HepG2 (cell line): ENCODE results near the gene RPH3AL. TPM values are rescaled to one million over a fixed set of nuclear protein-coding genes. Genes with fewer than 3 reads are reported as not detected.

ENCODE experiments used
- KLF9 ChIP-seq: IDR thresholded peaks from 2 replicates; pipeline ENCODE4 v1.6.1; 2016; ENCODE audit warnings: low read depth
- MED13 ChIP-seq: sonication (generic); formaldehyde crosslinking; IDR thresholded peaks from 2 replicates; pipeline ENCODE4 v1.5.0; 2020; ENCODE audit warnings: missing genetic modification reagents
- MXI1 ChIP-seq: IDR thresholded peaks from 3 replicates; pipeline ENCODE4 v1.6.1; 2012; ENCODE audit warnings: low read depth, low read length, inconsistent platforms, borderline replicate concordance
- POLR2AphosphoS5 ChIP-seq: IDR thresholded peaks from 2 replicates; pipeline ENCODE4 v1.6.1; 2012; ENCODE audit warnings: low read depth, low read length
- RFXANK ChIP-seq: IDR thresholded peaks from 2 replicates; pipeline ENCODE4 v1.6.1; 2016
- SIX4 ChIP-seq: sonication (generic); formaldehyde crosslinking; IDR thresholded peaks from 2 replicates; pipeline ENCODE4 v1.4.0; 2020; ENCODE audit warnings: missing genetic modification reagents
- SMAD9 ChIP-seq: sonication (generic); formaldehyde crosslinking; IDR thresholded peaks from 2 replicates; pipeline ENCODE4 v1.5.1; 2020; ENCODE audit warnings: mild to moderate bottlenecking, missing genetic modification reagents
- ZBTB7B ChIP-seq: sonication (generic); formaldehyde crosslinking; IDR thresholded peaks from 2 replicates; pipeline ENCODE4 v1.4.0; 2020; ENCODE audit warnings: missing genetic modification reagents
- ZFY ChIP-seq: sonication (generic); formaldehyde crosslinking; IDR thresholded peaks from 2 replicates; pipeline ENCODE4 v1.4.0; 2020; ENCODE audit warnings: missing genetic modification reagents
- ZNF530 ChIP-seq: sonication (generic); formaldehyde crosslinking; IDR thresholded peaks from 2 replicates; pipeline ENCODE4 v1.5.0; 2020; ENCODE audit warnings: low read depth, mild to moderate bottlenecking, missing genetic modification reagents
- ZNF543 ChIP-seq: sonication (generic); formaldehyde crosslinking; IDR thresholded peaks from 2 replicates; pipeline ENCODE4 v1.4.0; 2020; ENCODE audit warnings: mild to moderate bottlenecking, missing genetic modification reagents
- ZNF75D ChIP-seq: sonication (generic); formaldehyde crosslinking; IDR thresholded peaks from 2 replicates; pipeline ENCODE4 v1.8.1; 2023; ENCODE audit warnings: missing genetic modification reagents, mild to moderate bottlenecking, borderline replicate concordance
- ZNF816 ChIP-seq: sonication (generic); formaldehyde crosslinking; IDR thresholded peaks from 2 replicates; pipeline ENCODE4 v1.8.0; 2022; ENCODE audit warnings: missing genetic modification reagents, mild to moderate bottlenecking, borderline replicate concordance
- ZNF850 ChIP-seq: sonication (generic); formaldehyde crosslinking; conservative IDR thresholded peaks from 2 replicates; pipeline ENCODE4 v1.9.0; 2021; ENCODE audit warnings: mild to moderate bottlenecking, missing genetic modification reagents
- ZNF891 ChIP-seq: sonication (generic); formaldehyde crosslinking; IDR thresholded peaks from 2 replicates; pipeline ENCODE4 v1.5.0; 2020; ENCODE audit warnings: mild to moderate bottlenecking, missing genetic modification reagents
- polyA plus RNA-seq, 8 experiments: library from polyadenylated mRNA; depleted of rRNA in 3 of 8; stranded (reverse) in 7 of 8; unstranded in 1 of 8; fragments of >200 nt; fragmentation: Illumina TruSeq in 4 of 8; extraction: Trizol in 4 of 8; gene quantifications; 2 replicates each; pipeline versions ENCODE4 v1.2.1 to v1.2.3, GENCODE V29; 2011 to 2016; ENCODE audit warnings: low read depth in 4 of 8, missing spikeins in 1 of 8, mixed read lengths in 1 of 8; ENCODE audit not compliant: insufficient read depth in 1 of 8
- total RNA-seq, 5 experiments: library from RNA; depleted of rRNA; stranded (reverse); fragments of >200 nt; fragmentation: Illumina TruSeq; extraction: Trizol; gene quantifications; 2 replicates each; pipeline ENCODE4 v1.2.3, GENCODE V29; 2016; ENCODE audit warnings: low read depth in 1 of 5
- TF ChIP-seq, protein P1 (sequence below): sonication (generic); formaldehyde crosslinking; IDR thresholded peaks from 2 replicates; pipeline ENCODE4 v1.4.0; 2020; ENCODE audit warnings: missing genetic modification reagents, borderline replicate concordance
- TF ChIP-seq, protein P2 (sequence below): sonication (generic); formaldehyde crosslinking; IDR thresholded peaks from 2 replicates; pipeline ENCODE4 v1.5.0; 2020; ENCODE audit warnings: mild to moderate bottlenecking, missing genetic modification reagents
- TF ChIP-seq, protein P3 (sequence below): sonication (generic); formaldehyde crosslinking; IDR thresholded peaks from 2 replicates; pipeline ENCODE4 v1.4.0; 2020; ENCODE audit warnings: mild to moderate bottlenecking, missing genetic modification reagents
- TF ChIP-seq, protein P4 (sequence below): sonication (generic); formaldehyde crosslinking; IDR thresholded peaks from 2 replicates; pipeline ENCODE4 v1.9.0; 2021; ENCODE audit warnings: missing genetic modification reagents, borderline replicate concordance
- TF ChIP-seq, protein P5 (sequence below): IDR thresholded peaks from 2 replicates; pipeline ENCODE4 v1.6.1; 2016; ENCODE audit warnings: mild to moderate bottlenecking

RPH3AL gene
- total and polyA plus RNA-seq, 2 of the 13 experiments (the other 11 are each of a cell fraction or from before 2014, with no cell fraction given): 7.8 to 16.4 TPM

DNA sequence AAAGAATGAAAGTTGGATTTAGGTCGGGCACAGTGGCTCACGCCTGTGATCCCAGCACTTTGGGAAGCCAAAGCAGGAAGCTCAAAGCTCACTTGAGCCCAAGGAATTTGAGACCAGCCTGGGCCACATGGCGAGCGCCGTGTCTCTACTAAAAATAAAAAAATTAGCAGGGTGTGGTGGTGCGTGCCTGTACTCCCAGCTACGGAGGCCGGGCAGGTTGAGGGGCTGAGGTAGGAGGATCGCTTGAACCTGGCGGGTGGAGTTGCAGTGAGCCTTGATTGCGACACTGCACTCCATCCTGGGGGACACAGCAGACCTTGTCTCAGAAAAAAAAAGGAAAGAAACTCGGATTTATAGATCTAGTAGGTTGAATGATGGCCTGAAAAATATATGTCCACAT lies 37.4 kb upstream of the RPH3AL start (continued):
- TF ChIP-seq ZBTB7B (CRISPR knock-in tag): peak; percentile 30; the same call in 1 of the 2 replicates
- no peak for TF ChIP-seq SMAD9 (CRISPR knock-in tag)
- TF ChIP-seq ZNF530 (CRISPR knock-in tag): no peak
- TF ChIP-seq, protein P1, sequence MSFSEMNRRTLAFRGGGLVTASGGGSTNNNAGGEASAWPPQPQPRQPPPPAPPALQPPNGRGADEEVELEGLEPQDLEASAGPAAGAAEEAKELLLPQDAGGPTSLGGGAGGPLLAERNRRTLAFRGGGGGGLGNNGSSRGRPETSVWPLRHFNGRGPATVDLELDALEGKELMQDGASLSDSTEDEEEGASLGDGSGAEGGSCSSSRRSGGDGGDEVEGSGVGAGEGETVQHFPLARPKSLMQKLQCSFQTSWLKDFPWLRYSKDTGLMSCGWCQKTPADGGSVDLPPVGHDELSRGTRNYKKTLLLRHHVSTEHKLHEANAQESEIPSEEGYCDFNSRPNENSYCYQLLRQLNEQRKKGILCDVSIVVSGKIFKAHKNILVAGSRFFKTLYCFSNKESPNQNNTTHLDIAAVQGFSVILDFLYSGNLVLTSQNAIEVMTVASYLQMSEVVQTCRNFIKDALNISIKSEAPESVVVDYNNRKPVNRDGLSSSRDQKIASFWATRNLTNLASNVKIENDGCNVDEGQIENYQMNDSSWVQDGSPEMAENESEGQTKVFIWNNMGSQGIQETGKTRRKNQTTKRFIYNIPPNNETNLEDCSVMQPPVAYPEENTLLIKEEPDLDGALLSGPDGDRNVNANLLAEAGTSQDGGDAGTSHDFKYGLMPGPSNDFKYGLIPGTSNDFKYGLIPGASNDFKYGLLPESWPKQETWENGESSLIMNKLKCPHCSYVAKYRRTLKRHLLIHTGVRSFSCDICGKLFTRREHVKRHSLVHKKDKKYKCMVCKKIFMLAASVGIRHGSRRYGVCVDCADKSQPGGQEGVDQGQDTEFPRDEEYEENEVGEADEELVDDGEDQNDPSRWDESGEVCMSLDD: no peak
- TF ChIP-seq ZNF75D: no peak
- no peak for TF ChIP-seq KLF9 (CRISPR knock-in tag)
- TF ChIP-seq, protein P2, sequence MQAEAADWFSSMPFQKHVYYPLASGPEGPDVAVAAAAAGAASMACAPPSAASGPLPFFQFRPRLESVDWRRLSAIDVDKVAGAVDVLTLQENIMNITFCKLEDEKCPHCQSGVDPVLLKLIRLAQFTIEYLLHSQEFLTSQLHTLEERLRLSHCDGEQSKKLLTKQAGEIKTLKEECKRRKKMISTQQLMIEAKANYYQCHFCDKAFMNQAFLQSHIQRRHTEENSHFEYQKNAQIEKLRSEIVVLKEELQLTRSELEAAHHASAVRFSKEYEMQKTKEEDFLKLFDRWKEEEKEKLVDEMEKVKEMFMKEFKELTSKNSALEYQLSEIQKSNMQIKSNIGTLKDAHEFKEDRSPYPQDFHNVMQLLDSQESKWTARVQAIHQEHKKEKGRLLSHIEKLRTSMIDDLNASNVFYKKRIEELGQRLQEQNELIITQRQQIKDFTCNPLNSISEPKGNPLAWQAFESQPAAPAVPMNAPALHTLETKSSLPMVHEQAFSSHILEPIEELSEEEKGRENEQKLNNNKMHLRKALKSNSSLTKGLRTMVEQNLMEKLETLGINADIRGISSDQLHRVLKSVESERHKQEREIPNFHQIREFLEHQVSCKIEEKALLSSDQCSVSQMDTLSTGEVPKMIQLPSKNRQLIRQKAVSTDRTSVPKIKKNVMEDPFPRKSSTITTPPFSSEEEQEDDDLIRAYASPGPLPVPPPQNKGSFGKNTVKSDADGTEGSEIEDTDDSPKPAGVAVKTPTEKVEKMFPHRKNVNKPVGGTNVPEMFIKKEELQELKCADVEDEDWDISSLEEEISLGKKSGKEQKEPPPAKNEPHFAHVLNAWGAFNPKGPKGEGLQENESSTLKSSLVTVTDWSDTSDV (CRISPR knock-in tag): no peak
- TF ChIP-seq ZNF891 (CRISPR knock-in tag): no peak
- TF ChIP-seq ZFY: 0 out of 2 replicates have a peak, but pooled peaks have one; percentile 4
- no peak for TF ChIP-seq ZNF543
- no peak for TF ChIP-seq ZNF850 (CRISPR knock-in tag)
- 0 out of 2 replicates have a peak, but pooled peaks have one; percentile 23 for TF ChIP-seq POLR2AphosphoS5
- TF ChIP-seq, protein P3, sequence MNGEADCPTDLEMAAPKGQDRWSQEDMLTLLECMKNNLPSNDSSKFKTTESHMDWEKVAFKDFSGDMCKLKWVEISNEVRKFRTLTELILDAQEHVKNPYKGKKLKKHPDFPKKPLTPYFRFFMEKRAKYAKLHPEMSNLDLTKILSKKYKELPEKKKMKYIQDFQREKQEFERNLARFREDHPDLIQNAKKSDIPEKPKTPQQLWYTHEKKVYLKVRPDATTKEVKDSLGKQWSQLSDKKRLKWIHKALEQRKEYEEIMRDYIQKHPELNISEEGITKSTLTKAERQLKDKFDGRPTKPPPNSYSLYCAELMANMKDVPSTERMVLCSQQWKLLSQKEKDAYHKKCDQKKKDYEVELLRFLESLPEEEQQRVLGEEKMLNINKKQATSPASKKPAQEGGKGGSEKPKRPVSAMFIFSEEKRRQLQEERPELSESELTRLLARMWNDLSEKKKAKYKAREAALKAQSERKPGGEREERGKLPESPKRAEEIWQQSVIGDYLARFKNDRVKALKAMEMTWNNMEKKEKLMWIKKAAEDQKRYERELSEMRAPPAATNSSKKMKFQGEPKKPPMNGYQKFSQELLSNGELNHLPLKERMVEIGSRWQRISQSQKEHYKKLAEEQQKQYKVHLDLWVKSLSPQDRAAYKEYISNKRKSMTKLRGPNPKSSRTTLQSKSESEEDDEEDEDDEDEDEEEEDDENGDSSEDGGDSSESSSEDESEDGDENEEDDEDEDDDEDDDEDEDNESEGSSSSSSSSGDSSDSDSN (CRISPR knock-in tag): no peak
- no peak for TF ChIP-seq MED13
- no peak for TF ChIP-seq SIX4 (CRISPR knock-in tag)
- TF ChIP-seq RFXANK (CRISPR knock-in tag): no peak
- no peak for TF ChIP-seq ZNF816 (CRISPR knock-in tag)
- TF ChIP-seq, protein P4, sequence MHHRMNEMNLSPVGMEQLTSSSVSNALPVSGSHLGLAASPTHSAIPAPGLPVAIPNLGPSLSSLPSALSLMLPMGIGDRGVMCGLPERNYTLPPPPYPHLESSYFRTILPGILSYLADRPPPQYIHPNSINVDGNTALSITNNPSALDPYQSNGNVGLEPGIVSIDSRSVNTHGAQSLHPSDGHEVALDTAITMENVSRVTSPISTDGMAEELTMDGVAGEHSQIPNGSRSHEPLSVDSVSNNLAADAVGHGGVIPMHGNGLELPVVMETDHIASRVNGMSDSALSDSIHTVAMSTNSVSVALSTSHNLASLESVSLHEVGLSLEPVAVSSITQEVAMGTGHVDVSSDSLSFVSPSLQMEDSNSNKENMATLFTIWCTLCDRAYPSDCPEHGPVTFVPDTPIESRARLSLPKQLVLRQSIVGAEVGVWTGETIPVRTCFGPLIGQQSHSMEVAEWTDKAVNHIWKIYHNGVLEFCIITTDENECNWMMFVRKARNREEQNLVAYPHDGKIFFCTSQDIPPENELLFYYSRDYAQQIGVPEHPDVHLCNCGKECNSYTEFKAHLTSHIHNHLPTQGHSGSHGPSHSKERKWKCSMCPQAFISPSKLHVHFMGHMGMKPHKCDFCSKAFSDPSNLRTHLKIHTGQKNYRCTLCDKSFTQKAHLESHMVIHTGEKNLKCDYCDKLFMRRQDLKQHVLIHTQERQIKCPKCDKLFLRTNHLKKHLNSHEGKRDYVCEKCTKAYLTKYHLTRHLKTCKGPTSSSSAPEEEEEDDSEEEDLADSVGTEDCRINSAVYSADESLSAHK: no peak
- TF ChIP-seq, protein P5, sequence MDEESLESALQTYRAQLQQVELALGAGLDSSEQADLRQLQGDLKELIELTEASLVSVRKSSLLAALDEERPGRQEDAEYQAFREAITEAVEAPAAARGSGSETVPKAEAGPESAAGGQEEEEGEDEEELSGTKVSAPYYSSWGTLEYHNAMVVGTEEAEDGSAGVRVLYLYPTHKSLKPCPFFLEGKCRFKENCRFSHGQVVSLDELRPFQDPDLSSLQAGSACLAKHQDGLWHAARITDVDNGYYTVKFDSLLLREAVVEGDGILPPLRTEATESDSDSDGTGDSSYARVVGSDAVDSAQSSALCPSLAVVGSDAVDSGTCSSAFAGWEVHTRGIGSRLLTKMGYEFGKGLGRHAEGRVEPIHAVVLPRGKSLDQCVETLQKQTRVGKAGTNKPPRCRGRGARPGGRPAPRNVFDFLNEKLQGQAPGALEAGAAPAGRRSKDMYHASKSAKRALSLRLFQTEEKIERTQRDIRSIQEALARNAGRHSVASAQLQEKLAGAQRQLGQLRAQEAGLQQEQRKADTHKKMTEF (CRISPR knock-in tag): 0 out of 2 replicates have a peak, but pooled peaks have one; percentile 16
- TF ChIP-seq MXI1: no peak
